Urinary bladder (tissue), 4 donors: ENCODE results near the gene OR8B8. TPM values are rescaled to one million over a fixed set of nuclear protein-coding genes. Genes with fewer than 3 reads are reported as not detected.

ENCODE experiments used
- DNase-seq: peaks from one replicate; pipeline ENCODE4 v3.0.0-alpha.2; 2015; ENCODE audit errors: extremely low spot score
- H3K27ac ChIP-seq: one replicate; pipeline ENCODE4 v1.5.1; 2013; ENCODE audit warnings: low read depth, mild to moderate bottlenecking, moderate library complexity
- H3K36me3 ChIP-seq: one replicate; pipeline ENCODE4 v1.6.1; 2013; ENCODE audit warnings: mild to moderate bottlenecking, moderate library complexity; ENCODE audit not compliant: insufficient read depth
- H3K4me1 ChIP-seq: one replicate; pipeline ENCODE4 v1.6.1; 2013; ENCODE audit warnings: mild to moderate bottlenecking, moderate library complexity; ENCODE audit not compliant: insufficient read depth
- H3K4me3 ChIP-seq: one replicate; pipeline ENCODE4 v1.5.1; 2013; ENCODE audit warnings: low read depth, low read length
- WGBS: extraction: QIAGEN DNeasy Blood & Tissue Kit; methylation state at CpG from one replicate; pipeline ENCODE4 v1.1.7; 2013; 5-methylcytosine and 5-hydroxymethylcytosine counted together
- polyA plus RNA-seq: library from polyadenylated mRNA; stranded (reverse); fragments of 200-250 nt; gene quantifications from one replicate; pipeline ENCODE4 v1.2.3, GENCODE V29; 2013
- total RNA-seq: library from RNA; depleted of rRNA; stranded (reverse); fragments of >200 nt; gene quantifications from one replicate; pipeline ENCODE4 v1.2.3, GENCODE V29; 2014
- donor health status: healthy with polysubstance abuse.
- donor health status: healthy.

The OR8B8 gene, protein sequence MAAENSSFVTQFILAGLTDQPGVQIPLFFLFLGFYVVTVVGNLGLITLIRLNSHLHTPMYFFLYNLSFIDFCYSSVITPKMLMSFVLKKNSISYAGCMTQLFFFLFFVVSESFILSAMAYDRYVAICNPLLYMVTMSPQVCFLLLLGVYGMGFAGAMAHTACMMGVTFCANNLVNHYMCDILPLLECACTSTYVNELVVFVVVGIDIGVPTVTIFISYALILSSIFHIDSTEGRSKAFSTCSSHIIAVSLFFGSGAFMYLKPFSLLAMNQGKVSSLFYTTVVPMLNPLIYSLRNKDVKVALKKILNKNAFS
- total RNA-seq (not detected), polyA plus RNA-seq (not detected)

DNA sequence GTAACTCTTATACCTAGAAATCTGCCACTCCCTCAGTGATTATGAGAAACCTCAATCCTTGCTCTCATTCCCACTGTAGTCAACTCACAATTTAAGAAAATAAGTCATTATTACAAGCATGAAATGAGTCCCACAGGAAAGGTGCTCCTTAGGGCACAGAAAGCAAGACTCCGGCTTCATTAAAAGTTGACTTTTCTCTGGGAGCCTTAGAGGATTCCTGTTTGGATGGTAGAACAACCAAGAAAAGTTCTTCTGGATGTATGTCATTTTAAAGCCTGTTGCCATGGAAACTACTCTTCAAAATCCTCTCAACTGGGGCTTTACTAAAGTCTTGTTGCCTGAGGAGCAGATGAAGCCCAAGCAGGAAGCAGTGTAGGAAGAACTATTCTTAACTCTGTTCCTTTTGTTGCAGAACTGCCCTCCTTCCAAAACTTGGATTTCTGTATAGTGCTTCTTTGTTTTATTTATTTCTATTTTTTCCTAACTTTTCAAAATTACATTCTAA, at the start of gene OR8B8:
Gene OR8B8, minus strand, starts transcription at position 51 of the 505 bp plus-strand sequence. CDS start 4,611 bp downstream, outside the sequence.
- H3K27ac ChIP-seq = no peak within 1 kb of the TSS
- no peak within 1 kb of the TSS for H3K4me3 ChIP-seq
- no peak for DNase-seq
- no peaks in the 10 kb centered on the region for H3K4me1 ChIP-seq
- H3K36me3 ChIP-seq = no peaks in the 10 kb centered on the region
- WGBS = 96% methylated on average over 1 of the region's 1 CpG

DNA sequence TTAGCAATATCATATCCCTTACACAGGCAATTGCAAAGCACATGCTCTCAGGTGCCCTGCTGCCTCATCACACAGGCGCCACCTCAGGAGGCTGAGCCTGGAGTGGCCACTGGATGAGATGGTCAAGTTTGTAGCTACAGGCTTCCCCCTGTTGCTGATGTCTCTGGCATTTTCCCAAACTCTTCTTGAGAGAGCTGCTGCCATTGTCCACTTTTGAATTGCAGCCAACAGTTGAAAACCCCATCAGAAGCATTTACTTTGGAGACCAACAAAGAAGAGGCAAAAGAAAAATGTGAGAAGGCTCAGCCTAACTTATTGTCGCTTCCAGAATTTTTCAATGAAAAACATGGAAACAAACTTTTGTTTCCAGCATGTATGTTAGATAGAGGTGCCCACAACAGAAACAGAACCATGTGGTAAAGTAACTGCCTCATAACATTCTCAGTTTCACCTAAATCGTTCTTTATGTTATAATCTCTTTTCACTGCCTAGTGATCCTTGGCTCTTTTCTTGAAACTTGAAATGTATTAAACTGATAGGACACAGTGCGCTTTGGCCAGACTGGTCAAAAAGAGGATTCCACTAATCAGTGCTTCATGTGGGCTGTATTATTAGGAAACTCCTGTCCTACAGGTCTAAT, 47.6 kb upstream of the OR8B8 start:
- Histone ChIP-seq H3K4me1 (no peaks in the 10 kb centered on the region), H3K27ac (no peak overlapping the region), H3K4me3 (no peak overlapping the region), H3K36me3 (no peaks in the 10 kb centered on the region)
- DNase-seq = no peak
- WGBS = 82% methylated on average over 4 of the region's 4 CpGs

DNA sequence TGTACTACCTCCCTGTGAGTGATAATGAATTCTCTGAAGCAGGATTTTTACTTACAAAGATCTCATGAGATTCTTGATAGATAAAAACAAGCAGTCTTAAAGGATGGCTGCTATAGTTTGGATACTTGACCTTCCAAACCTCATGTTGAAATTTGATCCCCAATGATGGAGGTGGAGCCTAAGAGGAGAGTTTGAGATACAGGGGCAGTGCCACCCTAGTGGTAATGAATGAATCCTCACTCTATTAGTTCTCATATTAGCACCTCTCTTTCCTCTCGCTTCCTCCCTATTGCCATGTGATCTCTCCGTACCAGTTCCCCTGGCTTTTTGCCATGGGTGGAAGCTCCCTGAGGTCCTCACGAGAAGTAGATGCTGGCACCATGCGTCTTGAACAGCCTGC, 37.9 kb upstream of the OR8B8 start:
- WGBS = 72% methylated on average over 4 of the region's 4 CpGs
- H3K4me1 ChIP-seq = no peaks in the 10 kb centered on the region
- no peak for DNase-seq
- H3K36me3 ChIP-seq = no peaks in the 10 kb centered on the region
- H3K4me3 ChIP-seq = no peak overlapping the region
- no peak overlapping the region for H3K27ac ChIP-seq

DNA sequence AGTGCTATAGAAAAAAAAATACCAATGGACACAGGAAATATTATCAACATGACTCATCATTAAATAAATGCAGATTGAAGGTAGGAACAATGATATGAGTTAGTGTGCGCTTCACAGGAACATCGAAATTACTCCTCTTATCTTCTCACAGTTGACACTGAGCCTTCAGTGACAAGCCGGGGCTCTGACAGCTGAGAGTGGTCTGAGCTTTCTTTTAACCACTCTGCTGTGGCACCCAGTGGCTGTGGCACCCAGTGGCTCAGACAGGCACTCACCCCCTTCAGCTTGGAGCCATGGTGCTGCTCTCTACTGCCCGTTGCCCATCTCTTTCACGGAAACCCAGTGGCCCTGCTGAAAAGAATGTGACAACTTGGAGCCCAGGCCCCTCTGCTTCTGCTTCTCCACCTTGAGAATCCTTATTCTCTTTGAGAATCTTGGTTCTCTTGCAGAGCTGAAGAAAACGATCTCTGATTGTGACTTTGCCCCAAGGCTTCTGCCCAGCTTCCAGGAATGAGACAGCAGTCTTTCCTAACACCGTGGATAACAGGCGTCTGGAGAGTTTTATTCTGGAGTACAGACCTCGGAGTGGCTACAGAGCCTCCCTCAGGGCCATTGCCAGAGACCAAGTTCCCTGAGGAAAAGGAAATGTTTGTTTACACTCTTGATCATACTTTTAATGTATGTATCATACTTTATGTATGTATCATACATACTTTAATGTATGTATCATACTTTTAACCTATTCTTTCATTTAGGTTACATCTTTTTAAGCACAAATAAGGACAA, 37.1 kb upstream of the OR8B8 start:
- H3K4me1 ChIP-seq = no peaks in the 10 kb centered on the region
- no peak overlapping the region for H3K27ac ChIP-seq
- no peak for DNase-seq
- no peak overlapping the region for H3K4me3 ChIP-seq
- 57% methylated on average over 9 of the region's 9 CpGs for WGBS
- no peaks in the 10 kb centered on the region for H3K36me3 ChIP-seq

DNA sequence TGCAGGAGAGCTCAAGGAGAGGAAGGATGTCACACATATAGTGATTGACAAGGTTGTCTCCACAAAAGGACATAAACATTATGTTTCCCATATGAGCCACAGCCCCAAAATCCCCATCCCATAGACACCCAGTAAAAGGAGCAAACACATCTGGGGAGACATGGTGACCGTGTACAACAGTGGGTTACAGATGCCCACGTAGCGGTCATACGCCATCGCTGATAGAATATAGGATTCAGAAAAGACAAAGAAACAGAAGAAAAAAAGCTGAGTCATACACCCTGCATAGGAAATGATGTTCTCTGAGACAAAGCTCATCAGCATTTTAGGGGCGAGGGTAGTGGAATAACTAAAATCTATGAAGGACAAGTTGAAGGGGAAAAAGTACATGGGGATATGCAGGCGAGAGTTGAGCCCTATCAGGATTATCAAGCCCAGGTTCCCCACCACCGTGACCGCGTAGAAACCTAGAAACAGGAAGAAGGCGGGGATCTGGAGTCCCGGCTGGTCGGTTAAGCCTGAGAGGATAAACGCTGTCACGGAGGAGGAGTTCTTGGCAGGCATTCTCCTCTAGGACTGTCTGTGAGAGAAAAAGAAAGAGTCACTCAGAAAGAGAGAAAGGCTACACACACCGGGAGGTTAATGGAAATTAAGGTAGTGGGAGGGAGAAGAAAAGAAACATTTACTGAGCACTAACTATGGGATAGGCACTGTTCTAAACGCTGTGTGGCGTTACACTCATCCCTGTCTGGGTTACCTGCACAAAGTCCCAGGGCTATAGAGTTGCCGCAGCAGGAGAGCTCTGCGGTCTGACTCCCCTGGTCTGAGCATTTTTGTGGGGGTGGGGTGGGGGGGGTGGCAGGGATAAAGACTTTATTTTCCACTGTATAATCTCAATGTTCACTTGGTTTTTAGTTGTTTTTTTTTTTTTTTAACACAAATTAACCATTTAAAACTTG, 36.1 kb upstream of the OR8B8 start:
- no peaks in the 10 kb centered on the region for H3K36me3 ChIP-seq
- no peak overlapping the region for H3K4me3 ChIP-seq
- WGBS = 19% methylated on average over 20 of the region's 20 CpGs
- DNase-seq = no peak
- no peaks in the 10 kb centered on the region for H3K4me1 ChIP-seq
- H3K27ac ChIP-seq = no peak overlapping the region

DNA sequence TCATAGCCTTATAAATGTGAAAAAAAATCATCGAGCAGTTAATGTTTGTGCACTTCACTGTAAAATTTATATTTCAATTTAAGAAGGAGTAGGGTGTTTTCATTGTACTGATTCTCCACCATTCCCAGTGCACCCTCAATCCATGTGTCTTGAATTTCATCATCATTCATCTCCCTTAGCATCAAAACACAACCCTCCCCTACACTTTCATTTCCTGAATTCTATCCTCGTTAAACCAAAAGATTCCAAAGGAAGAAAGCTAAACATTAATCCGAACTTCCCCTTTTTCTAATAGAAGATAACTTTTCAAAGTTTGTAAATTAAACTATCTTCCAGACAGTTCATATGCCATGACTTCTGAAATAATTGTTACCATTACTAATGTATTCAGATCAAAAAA, 34.1 kb upstream of the OR8B8 start:
- Histone ChIP-seq H3K27ac (no peak overlapping the region), H3K36me3 (no peaks in the 10 kb centered on the region), H3K4me3 (no peak overlapping the region), H3K4me1 (no peaks in the 10 kb centered on the region)
- no peak for DNase-seq
- 78% methylated on average over 3 of the region's 3 CpGs for WGBS

DNA sequence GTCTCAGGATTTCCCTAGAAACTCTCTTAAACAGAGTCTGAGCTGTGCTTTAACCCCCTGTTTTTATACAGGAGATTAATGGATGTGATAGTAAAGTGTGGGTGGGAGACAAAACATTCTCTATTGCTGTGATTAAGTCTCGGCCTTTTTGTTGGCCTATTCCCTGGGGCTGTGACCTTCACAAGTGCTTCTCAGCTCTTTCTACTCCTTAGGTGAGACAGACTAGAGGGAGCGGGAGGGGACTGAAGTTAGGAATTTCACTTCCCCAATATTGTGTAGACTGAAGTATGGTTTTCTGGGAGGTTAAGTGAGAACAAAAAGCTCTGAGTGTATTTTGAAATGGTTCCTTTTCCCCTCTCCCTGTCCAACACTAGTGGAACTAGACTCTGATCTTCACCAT, 29.8 kb upstream of the OR8B8 start:
- WGBS = 55% methylated on average over 2 of the region's 2 CpGs
- H3K4me3 ChIP-seq = no peak overlapping the region
- H3K27ac ChIP-seq = no peak overlapping the region
- no peak for DNase-seq
- H3K4me1 ChIP-seq = no peaks in the 10 kb centered on the region
- no peaks in the 10 kb centered on the region for H3K36me3 ChIP-seq

DNA sequence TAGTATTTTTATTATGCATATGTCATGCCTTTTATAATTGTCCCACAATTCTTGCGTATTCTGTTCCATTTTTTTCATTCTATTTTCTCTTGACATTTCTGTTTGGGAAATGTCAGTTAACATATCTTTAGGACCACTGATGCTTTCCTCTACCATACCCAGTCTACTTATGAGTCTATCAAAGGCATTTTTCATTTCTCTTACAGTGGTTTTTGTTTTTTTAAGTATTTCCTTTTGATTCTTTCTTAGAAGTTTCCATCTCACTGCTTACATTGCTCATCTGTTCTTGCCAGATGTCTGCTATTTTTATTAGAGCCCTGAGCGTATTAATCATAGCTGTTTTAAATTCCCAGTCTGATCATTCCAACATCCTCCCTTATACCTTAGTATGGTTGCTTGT, 29.3 kb upstream of the OR8B8 start:
- H3K36me3 ChIP-seq = no peaks in the 10 kb centered on the region
- no peak for DNase-seq
- no peaks in the 10 kb centered on the region for H3K4me1 ChIP-seq
- no peak overlapping the region for H3K4me3 ChIP-seq
- no peak overlapping the region for H3K27ac ChIP-seq
- 67% methylated on average over 2 of the region's 2 CpGs for WGBS

DNA sequence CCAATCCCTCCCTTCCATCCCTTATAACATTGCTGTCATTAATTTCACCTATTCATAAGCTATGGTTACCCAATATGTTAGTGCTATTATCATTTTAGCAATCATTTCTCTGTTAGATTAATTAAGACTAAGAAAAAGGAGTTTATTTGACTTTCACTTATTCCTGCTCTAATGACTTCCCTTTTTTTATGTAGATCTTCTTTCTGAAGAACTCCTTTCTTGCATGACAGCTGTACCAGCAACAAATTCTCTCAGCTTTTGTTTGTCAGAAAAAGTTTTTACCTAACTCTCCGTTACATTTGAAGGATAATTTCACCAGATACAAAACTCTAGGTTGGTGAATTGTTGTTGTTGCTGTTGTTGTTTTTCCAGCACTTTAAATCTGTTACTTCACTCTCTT, 28.6 kb upstream of the OR8B8 start:
- no peaks in the 10 kb centered on the region for H3K36me3 ChIP-seq
- no peak overlapping the region for H3K4me3 ChIP-seq
- H3K27ac ChIP-seq = no peak overlapping the region
- no peak for DNase-seq
- H3K4me1 ChIP-seq = no peaks in the 10 kb centered on the region
- WGBS = 56% methylated on average over 1 of the region's 1 CpG

DNA sequence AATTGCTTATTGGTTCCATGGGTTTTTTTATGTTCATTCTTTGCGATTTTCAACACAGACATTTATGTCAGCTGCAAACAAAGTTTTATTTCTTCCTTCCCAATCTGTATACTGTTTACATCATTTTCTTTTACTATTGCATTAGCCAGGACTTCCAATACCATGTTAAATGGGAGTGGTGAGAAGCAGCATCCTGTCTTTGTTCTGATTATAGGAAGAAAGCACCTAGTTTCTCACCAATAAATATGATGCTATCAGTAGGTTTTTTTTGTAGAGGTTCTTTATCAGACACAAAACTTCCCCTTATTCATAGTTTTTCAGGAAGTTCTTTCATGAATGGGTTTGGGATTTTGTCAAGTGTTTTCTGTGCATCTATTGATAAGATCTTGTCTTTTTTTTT, 28.0 kb upstream of the OR8B8 start:
- 66% methylated on average over 1 of the region's 1 CpG for WGBS
- H3K4me1 ChIP-seq = no peaks in the 10 kb centered on the region
- H3K4me3 ChIP-seq = no peak overlapping the region
- no peaks in the 10 kb centered on the region for H3K36me3 ChIP-seq
- H3K27ac ChIP-seq = no peak overlapping the region
- no peak for DNase-seq

DNA sequence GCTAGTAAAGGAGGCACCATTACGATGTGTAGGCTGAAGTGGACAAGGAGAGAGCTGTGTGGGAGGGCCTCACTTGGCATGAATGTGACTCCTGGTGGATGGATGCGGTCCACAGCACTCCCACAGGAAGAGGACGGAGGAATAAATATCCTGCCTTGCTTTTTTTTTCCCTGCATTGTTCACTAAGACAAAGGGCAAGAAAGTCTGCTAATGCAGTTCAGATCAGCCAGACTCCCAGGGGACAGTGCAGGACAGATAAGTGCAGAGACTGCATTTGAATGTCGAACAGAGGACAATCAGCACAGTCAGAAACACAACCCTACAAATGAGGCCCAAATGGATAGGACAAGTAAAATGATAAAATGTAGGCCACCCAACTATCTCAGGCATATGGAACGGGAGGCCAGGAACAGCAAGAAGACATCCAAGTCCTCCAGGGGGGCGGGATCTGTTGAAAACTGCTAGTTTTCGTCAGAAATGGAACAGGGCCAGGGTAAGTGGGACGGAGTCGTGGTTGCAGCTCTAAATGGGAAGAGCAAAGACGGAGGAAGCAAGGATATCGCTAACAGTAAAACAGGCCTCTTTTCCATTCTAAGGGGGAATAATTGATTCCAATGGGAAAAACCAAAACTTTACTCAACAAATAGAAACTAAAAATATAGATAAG, 25.2 kb upstream of the OR8B8 start:
- Histone ChIP-seq H3K4me1 (no peaks in the 10 kb centered on the region), H3K4me3 (no peak overlapping the region), H3K36me3 (no peaks in the 10 kb centered on the region), H3K27ac (no peak overlapping the region)
- 61% methylated on average over 11 of the region's 11 CpGs for WGBS
- DNase-seq = no peak

DNA sequence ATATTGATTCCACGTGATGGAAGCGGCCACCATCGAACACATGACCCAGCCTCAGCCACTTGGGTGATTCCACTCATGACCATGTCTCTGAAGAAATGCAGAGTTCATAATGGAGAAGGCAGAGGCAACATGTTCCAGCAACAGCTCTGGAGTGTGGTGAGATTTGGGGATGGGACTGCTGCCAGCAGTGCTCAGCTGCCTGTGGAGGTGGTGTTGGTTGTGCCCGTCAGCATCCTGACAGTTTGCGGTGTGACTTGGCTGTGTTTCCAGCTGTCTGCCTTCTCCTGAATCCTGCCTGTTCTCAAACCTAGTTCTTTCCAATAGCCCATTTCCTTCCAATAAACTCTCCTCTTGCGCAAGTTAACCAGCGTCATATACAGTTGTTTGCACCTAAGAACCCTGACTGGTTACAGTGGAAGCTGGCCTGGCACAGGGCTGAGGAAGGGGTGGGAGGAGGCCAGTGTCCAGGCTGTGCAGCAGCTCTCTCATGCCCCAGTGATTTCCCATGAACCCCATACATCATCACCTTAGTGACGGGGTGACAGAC, 22.0 kb upstream of the OR8B8 start:
- H3K4me3 ChIP-seq = no peak overlapping the region
- H3K36me3 ChIP-seq = no peaks in the 10 kb centered on the region
- WGBS = 61% methylated on average over 8 of the region's 8 CpGs
- no peak for DNase-seq
- no peaks in the 10 kb centered on the region for H3K4me1 ChIP-seq
- no peak overlapping the region for H3K27ac ChIP-seq
